Body of pancreas (tissue), 4 donors: Measurements from ENCODE around the gene CTNND2. TPM values are rescaled to one million over a fixed set of nuclear protein-coding genes. Genes with fewer than 3 reads are reported as not detected.

Experiments used
- ATAC-seq: fragments of 150-250 bp; one replicate; pipeline ENCODE4 v1.9.1; 2016
- DNase-seq, 4 donors: peaks; one replicate each; pipeline ENCODE4 v3.0.0-alpha.2; 2019
- H3K27ac ChIP-seq, 4 donors: fragments of 200-600 bp; sonication (generic); 1 replicate in 3 of 4; 2 replicates in 1 of 4; pipeline versions ENCODE4 v1.5.1 to v1.6.1; 2016 to 2019; ENCODE audit warnings: mild to moderate bottlenecking in 1 of 4, mixed read lengths in 1 of 4, moderate library complexity in 1 of 4
- H3K27me3 ChIP-seq, 2 donors: fragments of 200-600 bp; sonication (generic); one replicate each; pipeline ENCODE4 v1.6.0; 2016; ENCODE audit warnings: mild to moderate bottlenecking in 1 of 2
- H3K36me3 ChIP-seq, 2 donors: fragments of 200-600 bp; sonication (generic); replicated peaks in 1 of 2; 2 replicates each; pipeline ENCODE4 v1.5.1; 2016; ENCODE audit warnings: low read depth in 2 of 2; ENCODE audit not compliant: insufficient read depth in 1 of 2
- H3K4me1 ChIP-seq: fragments of 200-600 bp; sonication (generic); one replicate; pipeline ENCODE4 v1.6.0; 2016
- H3K4me3 ChIP-seq, 2 donors: fragments of 200-600 bp; sonication (generic); 1 replicate in 1 of 2; 2 replicates in 1 of 2; pipeline ENCODE4 v1.5.1; 2016 to 2019
- H3K9me3 ChIP-seq, 3 donors: fragments of 200-600 bp; sonication (generic); 1 replicate in 2 of 3; 2 replicates in 1 of 3; pipeline ENCODE4 v1.5.1; 2016
- POLR2A ChIP-seq, 3 donors: fragments of 450-650 bp; IDR thresholded peaks; one replicate each; pipeline ENCODE4 v1.6.1; 2016; ENCODE audit warnings: antibody characterized with exemption in 3 of 3, mild to moderate bottlenecking in 2 of 3
- WGBS, 2 donors: methylation state at CpG; one replicate each; pipeline ENCODE4 v1.1.5; 2017; 5-methylcytosine and 5-hydroxymethylcytosine counted together
- intact Hi-C: fragments of 100-400 bp; cut with DNase I; formaldehyde crosslinking; loops from one replicate; pipeline ENCODE4 v1.15.1; 2023
- total RNA-seq, 2 donors: library from RNA; depleted of rRNA; stranded (reverse); fragments of >200 nt; gene quantifications; one replicate each; pipeline ENCODE4 v1.1.0, GENCODE V29; 2016
- TF ChIP-seq, protein P1 (sequence below), 7 experiments: fragments of 450-650 bp in 4 of 7; fragments of 200-600 bp in 3 of 7; sonication (generic) in 3 of 7; IDR thresholded peaks; one replicate each; pipeline ENCODE4 v1.5.1; 2016 to 2019; ENCODE audit warnings: antibody characterized with exemption in 7 of 7

Gene CTNND2
- total RNA-seq, 2 donors from 2014 or later = 21.0 to 82.4 TPM

- intact Hi-C loops = no loop called here
- H3K9me3 ChIP-seq = no peaks in the 10 kb centered on the region
- H3K36me3 ChIP-seq = no peaks in the 10 kb centered on the region
- DNase-seq (no peak), ATAC-seq (no peak)
- H3K4me1 ChIP-seq = no peaks in the 10 kb centered on the region
- no peak overlapping the region for H3K27ac ChIP-seq
- H3K4me3 ChIP-seq = no peak overlapping the region
- 83 to 86% methylated on average over 5 of the region's 5 CpGs for WGBS, 2 donors
- H3K27me3 ChIP-seq = no peaks in the 10 kb centered on the region
- no peak for TF ChIP-seq POLR2A (IDR thresholded peaks at IDR 0.05)
These were observed 954.2 kb downstream of the CTNND2 start for GRCh38 chr5:10949856-10950630.

DNA sequence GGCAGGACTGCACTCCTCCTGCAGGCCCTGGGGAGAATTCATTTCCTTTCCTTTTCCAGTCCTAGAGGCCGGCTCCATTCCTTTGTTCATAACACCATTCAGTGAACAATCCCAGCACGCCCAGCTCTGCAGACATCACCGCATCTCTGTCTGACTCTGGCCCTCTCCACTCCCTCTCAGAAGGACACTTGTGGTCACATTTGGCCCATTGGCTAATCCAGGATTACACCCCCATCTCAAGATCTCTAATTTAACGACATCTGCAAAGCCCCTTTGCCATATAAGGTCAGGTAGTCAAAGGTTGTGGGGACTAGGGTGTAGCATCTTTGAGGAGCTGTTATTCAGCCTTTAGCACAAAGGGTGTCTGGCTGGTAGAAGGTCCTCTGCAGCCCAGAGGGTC, 958.2 kb downstream of the CTNND2 start:
- TF ChIP-seq, protein P1, sequence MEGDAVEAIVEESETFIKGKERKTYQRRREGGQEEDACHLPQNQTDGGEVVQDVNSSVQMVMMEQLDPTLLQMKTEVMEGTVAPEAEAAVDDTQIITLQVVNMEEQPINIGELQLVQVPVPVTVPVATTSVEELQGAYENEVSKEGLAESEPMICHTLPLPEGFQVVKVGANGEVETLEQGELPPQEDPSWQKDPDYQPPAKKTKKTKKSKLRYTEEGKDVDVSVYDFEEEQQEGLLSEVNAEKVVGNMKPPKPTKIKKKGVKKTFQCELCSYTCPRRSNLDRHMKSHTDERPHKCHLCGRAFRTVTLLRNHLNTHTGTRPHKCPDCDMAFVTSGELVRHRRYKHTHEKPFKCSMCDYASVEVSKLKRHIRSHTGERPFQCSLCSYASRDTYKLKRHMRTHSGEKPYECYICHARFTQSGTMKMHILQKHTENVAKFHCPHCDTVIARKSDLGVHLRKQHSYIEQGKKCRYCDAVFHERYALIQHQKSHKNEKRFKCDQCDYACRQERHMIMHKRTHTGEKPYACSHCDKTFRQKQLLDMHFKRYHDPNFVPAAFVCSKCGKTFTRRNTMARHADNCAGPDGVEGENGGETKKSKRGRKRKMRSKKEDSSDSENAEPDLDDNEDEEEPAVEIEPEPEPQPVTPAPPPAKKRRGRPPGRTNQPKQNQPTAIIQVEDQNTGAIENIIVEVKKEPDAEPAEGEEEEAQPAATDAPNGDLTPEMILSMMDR (IDR thresholded peaks at IDR 0.05) = no peak
- no peak for TF ChIP-seq POLR2A (IDR thresholded peaks at IDR 0.05)
- intact Hi-C loops = no loop called here
- no peak for ATAC-seq
- WGBS, 2 donors = 71 to 74% methylated on average over 4 of the region's 4 CpGs
- Histone ChIP-seq H3K9me3 (no peaks in the 10 kb centered on the region), H3K27me3 (no peaks in the 10 kb centered on the region), H3K4me3 (no peak overlapping the region), H3K27ac (no peak overlapping the region), H3K4me1 (no peaks in the 10 kb centered on the region), H3K36me3 (no peaks in the 10 kb centered on the region)
- no peak for DNase-seq

DNA sequence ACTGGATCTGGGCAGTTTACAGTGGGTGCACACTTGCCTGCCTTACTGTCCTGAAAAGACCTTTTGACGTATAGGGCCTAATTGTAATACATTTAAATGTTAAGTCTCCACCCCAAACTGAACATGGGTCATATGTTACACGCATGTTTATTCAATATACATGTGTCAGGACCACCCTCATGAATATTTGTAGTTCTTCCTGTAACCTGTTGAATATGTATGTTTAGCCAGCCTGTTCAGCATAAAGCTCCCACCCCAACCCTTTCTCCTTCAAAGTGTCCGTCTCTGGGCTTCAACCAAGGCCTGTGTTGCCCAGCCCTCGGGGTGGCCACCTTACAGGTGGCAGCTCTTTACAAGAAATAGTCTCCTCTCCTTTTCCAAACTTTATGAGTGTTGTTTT, 962.3 kb downstream of the CTNND2 start:
- no peak for ATAC-seq
- Histone ChIP-seq H3K9me3 (no peaks in the 10 kb centered on the region), H3K27ac (no peak overlapping the region), H3K36me3 (no peaks in the 10 kb centered on the region), H3K27me3 (no peaks in the 10 kb centered on the region), H3K4me3 (no peak overlapping the region), H3K4me1 (no peaks in the 10 kb centered on the region)
- TF ChIP-seq POLR2A (IDR thresholded peaks at IDR 0.05) = no peak
- TF ChIP-seq, protein P1 (IDR thresholded peaks at IDR 0.05) = no peak
- DNase-seq = no peak
- 90 to 93% methylated on average over 4 of the region's 4 CpGs for WGBS, 2 donors
- intact Hi-C loops = no loop called here

- DNase-seq (no peak), ATAC-seq (no peak)
- H3K27me3 ChIP-seq = no peaks in the 10 kb centered on the region
- no peak overlapping the region for H3K27ac ChIP-seq
- intact Hi-C loops = no loop called here
- H3K4me3 ChIP-seq = no peak overlapping the region
- no peaks in the 10 kb centered on the region for H3K4me1 ChIP-seq
- no peak for TF ChIP-seq POLR2A (IDR thresholded peaks at IDR 0.05)
- TF ChIP-seq, protein P1 (IDR thresholded peaks at IDR 0.05) = no peak
- no peaks in the 10 kb centered on the region for H3K9me3 ChIP-seq
- WGBS, 2 donors = 90 to 94% methylated on average over 14 of the region's 14 CpGs
- H3K36me3 ChIP-seq = no peaks in the 10 kb centered on the region
These were observed 968.0 kb downstream of the CTNND2 start for GRCh38 chr5:10936081-10936855.

- no peak for TF ChIP-seq POLR2A (IDR thresholded peaks at IDR 0.05)
- TF ChIP-seq, protein P1 (IDR thresholded peaks at IDR 0.05) = no peak
- DNase-seq (no peak), ATAC-seq (no peak)
- Histone ChIP-seq H3K4me1 (no peaks in the 10 kb centered on the region), H3K36me3 (no peaks in the 10 kb centered on the region), H3K27ac (no peak overlapping the region), H3K4me3 (no peak overlapping the region), H3K9me3 (no peaks in the 10 kb centered on the region), H3K27me3 (no peaks in the 10 kb centered on the region)
- intact Hi-C loops = no loop called here
These were observed 968.7 kb downstream of the CTNND2 start for GRCh38 chr5:10935536-10935935.
